NCI-H1694 treated with DMSO at 0.1 percent for 48 hours (cell line): ENCODE measurements around the gene SERPINB4.

Experiments used
- DNase-seq: peaks from one replicate; lab custom pipeline; 2025; lab: John Stamatoyannopoulos, UW

The SERPINB4 gene

DNA sequence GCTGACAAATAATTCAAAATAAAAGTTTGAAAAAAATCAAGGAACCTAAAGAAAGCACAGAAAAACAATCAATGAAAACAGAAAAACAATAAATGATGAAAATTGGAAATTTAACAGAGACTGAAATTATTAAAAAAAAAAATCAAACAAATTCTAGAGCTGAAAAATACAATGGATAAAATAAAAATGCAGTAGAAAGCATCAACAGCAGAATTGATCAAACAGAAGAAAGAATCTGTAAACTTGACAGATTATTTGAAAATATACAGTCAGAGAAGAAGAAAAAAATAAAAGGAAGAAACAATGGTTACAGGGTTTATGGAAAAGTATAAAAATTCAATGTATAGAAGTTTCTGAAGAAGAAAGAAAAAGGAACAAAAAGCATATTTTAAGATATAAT, 16.2 kb downstream of the SERPINB4 start:
- no peak for DNase-seq

DNA sequence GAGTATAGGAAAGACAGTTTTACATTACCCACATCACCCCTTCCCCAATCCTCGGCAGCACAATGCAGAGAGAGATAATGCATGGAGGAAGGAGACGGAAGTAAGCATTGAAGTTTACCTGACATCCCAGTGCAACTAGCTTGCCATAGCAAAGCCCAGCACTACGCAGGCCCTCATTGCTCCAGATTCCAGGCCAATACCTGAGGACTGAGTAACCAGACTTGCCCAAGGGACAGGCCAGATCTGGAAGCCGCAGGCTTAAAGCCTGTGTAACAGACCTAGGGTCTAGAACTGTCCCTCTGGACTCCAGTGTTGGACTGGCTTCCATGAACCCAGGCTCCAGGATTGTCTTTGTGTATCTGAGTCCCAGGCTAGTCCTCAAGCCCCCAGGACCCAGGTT, 17.6 kb downstream of the SERPINB4 start:
- DNase-seq = no peak

DNA sequence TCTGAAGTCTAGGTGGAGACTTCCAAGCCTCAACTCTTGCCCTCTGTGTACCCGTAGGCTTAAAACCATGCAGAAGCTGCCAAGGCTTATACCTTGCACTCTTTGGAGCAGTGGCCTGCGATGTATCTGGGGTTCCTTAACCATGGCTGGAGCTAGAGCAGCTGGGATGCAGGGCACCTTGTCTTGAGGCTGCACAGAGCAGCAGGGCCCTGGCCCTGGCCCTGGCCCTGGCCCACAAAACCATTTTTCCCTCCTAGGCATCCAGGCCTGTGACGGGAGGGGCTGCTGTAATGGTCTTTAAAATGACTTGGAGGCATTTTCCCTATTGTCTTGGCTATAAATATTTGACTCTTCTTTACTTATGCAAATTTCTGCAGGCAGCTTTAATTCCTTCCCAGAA, 19.2 kb downstream of the SERPINB4 start:
- DNase-seq = no peak

DNA sequence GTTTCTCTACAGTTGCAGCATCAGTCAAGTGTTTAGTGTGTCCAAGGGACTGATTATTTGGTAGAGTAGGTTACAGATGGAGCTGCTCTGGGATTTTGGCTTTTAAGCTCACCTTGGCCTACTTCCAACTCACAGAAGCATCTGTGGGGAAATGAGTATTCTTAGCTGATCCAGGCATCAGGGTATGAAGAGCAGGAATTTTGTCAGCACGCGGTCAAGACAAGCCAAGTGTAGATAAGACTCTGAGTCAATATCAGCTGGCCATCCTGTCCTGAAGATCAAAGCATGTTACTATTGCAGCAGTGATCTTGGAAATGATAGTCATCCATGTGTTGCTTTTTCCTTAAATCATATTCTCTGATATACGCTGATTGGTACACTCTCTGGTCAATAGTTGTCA, 24.4 kb downstream of the SERPINB4 start:
- peak; percentile 1 for DNase-seq

DNA sequence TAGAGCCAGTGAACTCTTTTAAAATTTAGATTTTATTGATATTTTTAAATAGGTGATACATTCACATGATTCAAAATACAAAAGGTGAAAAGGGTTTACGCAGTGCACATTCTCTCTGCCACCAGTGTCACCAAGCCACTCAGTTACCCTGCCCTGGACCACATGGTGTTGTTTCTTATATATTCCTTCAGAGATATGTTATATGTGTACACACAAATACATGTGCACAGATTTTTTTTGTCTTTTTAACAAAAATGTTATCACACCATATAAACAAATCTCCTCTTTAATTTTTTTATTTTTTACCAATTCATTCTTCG, 26.2 kb downstream of the SERPINB4 start:
- no peak for DNase-seq

DNA sequence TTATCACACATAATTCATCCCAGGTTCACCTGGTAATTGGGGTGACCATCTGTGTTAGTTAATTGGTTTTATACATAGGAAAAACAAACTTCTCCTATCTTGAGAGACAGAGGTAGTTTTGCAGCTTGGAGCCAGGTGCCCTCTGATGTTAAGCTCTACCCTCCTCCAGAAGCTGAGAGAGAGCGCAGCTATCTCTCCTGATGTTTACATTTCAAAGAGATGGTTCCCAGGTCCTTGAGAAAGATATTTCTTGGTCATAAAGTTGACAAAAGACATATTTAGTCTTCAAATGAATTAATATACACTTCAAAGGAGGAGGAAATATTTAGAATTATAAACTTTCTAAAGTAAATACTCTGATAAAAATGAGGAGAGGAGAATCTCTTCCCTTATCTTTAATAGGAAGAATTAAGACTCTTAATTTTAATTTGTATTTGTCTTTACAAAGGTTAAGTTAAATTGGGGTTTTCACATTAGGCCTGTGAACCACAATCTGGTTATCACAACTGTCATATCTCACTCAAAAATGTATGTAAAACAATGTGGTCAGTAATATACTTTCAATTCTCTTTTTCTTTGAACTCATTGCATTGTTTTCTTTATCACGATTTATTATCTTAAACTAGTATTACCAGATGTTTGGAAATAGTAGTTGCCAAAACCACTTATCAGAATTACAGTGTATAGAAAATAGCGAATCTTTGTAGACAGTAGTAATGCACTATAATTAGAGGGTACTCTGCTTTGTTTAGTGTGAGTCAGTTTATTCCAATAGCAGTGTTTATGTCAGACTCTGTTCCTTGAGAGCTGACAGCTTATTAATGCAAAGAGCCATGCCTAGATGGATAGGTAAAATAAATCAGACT, 26.8 kb downstream of the SERPINB4 start:
- DNase-seq = no peak

DNA sequence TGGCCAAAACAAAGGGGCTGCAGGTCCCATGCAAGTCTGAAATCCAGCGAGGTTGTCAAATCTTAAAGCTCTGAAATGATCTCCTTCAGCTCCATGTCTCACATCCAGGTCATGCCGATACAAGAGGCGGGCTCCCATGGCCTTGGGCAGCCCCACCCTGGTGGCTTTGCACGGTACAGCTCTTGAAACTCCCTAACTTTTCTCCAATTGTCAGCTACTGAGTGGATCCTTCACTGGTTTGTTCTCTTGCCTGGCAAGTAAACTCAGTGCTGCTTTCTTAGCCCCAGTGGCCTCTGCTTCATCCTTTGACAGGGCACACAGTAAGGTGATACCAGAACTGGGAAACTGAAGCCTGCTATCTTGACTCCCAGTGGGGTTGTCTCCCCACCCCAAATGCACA, 30.6 kb downstream of the SERPINB4 start:
- no peak for DNase-seq

DNA sequence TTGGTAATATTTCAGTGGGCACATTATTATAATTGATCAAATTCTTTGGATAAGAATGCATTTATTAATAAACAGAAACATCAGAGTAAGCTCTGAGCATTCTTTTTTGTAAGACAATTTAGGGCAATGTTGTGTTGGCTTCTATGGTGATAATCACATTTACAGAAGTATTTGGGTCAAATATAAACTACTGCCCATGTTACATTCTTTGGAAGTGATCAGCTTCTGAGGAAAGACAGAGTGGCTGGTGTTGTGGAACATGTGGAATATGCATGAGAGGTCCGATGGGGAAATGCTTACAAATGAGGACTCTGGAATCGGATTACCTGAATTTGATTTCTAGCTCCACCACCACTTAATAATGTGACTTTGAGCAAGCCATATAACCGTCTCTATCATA, 37.5 kb downstream of the SERPINB4 start:
- DNase-seq = no peak

DNA sequence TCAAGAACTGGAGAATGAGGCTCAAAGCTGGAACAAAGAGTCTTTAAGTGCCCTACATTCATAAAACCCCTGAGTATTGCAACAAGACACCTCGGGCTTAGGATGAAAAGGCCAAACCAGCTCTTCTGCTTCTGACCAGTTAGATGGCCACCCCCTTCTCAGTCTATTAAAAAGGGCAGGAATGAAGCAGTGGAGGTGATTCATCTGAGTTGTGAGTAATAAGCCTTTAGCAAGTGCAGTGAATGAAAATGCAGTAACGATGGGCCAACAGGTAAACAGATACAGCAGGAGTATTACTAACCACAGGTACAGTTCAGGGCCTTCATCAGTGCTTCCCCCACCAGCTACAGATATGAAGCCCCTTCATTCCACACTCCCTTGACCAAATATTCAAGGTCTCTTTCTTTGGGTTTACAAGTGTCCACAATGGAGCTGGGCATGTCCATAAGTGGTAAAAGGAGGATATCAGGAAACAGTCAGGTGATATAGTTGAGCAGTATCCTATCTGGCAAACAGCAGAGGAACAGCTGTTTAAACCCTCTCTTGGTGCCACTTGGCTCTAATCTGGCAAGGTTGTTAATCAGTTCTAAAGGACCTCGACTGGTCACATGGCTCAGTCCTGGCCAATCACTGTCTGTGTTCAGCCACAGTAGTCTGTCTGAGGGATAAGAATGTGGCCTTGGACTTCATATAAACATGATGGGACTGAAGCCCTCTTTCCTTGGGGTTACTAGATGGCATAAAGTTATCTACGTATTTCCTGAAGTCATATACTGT, 39.1 kb downstream of the SERPINB4 start:
- DNase-seq = no peak

DNA sequence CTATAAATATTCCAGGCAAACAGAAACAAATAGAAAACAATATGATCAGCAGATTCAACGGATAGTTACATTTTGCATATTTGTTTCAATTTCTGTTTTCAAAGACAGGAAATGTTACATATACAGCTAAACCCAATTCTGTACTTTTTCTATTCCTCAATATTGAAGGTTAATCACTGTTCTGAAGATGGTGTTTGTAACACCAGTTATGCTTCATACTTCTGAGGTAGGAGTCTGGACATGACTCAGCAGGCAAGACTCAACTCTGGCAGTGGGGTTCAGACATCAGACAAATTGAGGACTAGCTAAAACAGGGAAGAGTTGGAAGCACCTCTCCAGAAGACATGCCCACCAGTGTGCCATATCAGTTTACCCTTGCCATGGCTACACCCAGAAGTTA, 40.3 kb downstream of the SERPINB4 start:
- DNase-seq = no peak

DNA sequence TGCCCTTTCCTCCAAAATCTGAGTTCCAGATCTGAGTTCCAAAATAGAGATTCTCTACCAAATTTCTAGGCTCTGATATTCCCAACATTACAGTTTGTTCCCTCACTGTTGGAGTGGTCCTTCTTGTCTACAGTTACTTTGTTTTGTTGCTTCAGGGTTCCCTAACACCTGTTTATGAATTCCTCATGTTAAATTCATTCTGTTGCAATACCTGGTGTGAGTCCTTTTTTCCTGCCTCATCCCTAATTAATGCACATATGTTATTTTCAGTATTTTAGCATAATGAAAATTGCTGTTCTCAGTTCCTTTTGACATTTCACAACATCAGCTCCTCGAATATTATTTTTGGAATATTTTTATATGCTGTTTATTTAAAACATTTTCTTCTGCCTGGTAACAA, 40.7 kb downstream of the SERPINB4 start:
- DNase-seq = no peak

DNA sequence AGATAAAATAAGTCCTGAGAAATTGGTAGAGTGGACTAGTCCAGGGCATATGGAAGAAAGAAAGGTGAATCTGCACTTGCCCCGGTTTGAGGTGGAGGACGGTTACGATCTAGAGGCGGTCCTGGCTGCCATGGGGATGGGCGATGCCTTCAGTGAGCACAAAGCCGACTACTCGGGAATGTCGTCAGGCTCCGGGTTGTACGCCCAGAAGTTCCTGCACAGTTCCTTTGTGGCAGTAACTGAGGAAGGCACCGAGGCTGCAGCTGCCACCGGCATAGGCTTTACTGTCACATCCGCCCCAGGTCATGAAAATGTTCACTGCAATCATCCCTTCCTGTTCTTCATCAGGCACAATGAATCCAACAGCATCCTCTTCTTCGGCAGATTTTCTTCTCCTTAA, 47.1 kb downstream of the SERPINB4 start:
- DNase-seq = no peak

DNA sequence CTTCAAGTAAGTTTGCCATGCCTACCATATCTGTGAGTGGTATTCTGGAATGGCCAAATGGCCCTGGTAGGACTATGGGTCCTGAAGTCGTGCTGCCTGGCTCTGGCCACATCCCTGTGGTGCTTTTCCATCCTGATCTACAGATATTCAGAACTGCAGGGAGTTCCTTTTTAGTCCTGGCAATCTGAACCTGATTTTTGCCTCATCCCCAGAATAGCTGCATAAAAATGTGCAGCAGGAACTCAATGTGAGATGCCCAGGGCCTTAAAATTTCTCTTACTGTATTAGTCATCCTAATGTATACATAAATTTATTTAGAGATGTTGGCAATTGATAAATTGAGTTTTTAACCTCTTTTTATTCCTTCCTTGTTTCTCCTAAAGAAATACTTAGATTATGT, 51.6 kb downstream of the SERPINB4 start:
- no peak for DNase-seq

DNA sequence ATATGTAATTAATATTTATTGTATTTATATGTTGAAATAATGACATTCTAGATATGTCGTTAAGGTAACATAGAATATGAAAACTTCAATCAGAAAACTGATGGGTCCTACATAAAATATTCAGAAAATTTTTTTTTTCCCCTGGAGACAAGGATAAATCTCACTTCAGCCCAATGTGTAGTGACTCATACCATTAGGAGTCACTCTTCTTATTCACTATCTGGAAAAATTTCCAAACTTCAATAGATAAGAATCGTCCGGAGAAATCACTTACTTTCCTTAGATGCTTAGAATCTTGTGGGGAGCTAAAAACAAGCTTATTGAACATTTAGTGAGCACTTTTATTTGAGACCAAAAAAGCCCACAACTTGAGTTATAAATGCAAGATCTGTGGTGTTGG, 52.3 kb downstream of the SERPINB4 start:
- no peak for DNase-seq

DNA sequence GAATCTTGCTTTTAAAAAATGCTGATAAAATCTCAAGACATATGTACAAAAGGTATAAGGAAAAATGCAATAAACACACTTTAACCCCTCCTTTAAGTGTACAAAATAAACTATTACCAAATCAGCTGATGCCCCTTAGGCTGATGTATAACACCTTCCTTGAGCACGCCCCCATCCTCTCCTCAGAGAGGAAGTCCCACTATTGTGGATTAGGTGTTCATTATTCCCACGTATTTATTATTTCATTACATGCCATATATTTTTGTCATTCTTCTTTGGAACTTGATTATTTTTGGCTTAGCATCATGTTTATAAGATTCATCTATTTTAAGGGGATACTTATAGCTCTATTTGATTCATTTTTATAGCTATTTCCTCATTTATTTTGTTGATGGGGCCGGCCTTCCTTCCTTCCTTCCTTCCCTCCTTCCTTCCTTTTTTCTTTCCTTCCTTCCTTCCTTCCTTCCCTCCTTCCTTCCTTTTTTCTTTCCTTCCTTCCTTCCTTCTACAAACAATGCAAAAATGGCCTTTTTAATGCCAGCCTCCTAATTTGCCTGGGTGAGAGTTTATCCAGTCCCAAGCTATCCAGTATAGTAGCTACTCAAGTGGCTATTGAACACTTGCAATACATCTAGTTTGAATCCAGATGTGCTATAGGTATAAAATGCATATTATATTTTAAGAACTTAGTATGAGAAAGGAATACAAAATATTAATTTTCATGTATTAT, 52.9 kb downstream of the SERPINB4 start:
- DNase-seq = no peak

DNA sequence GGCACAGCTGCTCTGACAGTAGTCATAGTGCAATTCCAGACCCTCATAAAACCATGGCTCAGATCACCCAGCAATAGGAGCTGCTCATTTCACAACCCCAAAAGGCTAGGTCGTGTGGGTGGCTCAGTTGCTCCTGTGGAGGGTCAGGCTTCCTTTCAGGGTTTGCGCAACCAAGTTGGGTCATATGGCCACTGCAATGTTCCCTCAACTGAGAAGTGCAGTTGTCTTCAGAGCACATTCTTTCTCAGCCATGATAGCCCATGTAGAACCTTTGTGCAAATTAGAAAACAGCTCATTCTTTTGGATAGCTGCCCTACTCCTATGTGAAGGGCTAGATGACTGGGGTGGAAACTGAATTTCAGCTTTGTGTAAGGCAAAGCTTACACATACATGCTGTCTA, 53.7 kb downstream of the SERPINB4 start:
- DNase-seq = no peak

DNA sequence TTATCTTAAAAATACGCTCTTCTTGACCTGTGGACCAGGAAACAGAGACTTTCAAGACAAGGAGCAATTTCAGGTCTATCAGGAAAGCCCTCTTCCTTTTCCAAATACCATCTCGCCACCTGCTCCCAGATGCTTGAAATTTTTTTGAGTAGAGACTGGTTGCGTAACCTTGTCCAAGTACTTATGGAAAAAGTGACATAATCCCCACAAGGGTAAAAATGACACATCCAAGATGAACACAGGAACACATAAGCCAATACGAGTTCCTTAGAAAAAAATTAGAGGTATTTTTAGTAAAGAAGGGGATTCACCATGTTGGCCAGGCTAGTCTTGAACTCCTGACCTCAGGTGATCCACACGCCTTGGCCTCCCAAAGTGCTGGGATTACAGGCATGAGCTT, 55.1 kb downstream of the SERPINB4 start:
- no peak for DNase-seq
